ENCODE results near the gene PRDM8. TPM values are rescaled to one million over a fixed set of nuclear protein-coding genes. Genes with fewer than 3 reads are reported as not detected.

PRDM8 gene
- total RNA-seq, 2 donors from 2014 or later, result 26.6 to 58.0 TPM

GRCh38 chr4:80185787-80186548, 11.3 kb upstream of the PRDM8 start:
- WGBS, result 19% methylated on average over 23 of the region's 23 CpGs
- H3K27ac ChIP-seq, result peak overlapping the region in 1 of 2 donors; percentile 80
- no peaks in the 10 kb centered on the region for H3K36me3 ChIP-seq
- H3K9me3 ChIP-seq, result no peaks in the 10 kb centered on the region
- TF ChIP-seq CTCF (IDR thresholded peaks at IDR 0.05) (no peak), POLR2AphosphoS5 (IDR thresholded peaks at IDR 0.05) (no peak), POLR2A (IDR thresholded peaks at IDR 0.05) (no peak)
- peak overlapping the region; percentile 63 for H3K4me3 ChIP-seq
- intact Hi-C loops (cut with DNase I), result loop anchor here (10.0 kb wide), 3 partner anchors 611 to 1231 kb away; no protein-coding TSS in a partner anchor
- no peak for DNase-seq (ENCODE audit: low spot score)
- no peaks in the 10 kb centered on the region for H3K27me3 ChIP-seq (replicated peaks; ENCODE audit: insufficient read depth)
- H3K4me1 ChIP-seq (replicated peaks), result no peaks in the 10 kb centered on the region

- Histone ChIP-seq H3K4me3 (no peak overlapping the region), H3K9me3 (no peaks in the 10 kb centered on the region), H3K27ac (no peak overlapping the region), H3K4me1 (replicated peaks) (no peaks in the 10 kb centered on the region), H3K27me3 (replicated peaks; ENCODE audit: insufficient read depth) (no peaks in the 10 kb centered on the region), H3K36me3 (no peaks in the 10 kb centered on the region)
- TF ChIP-seq CTCF (IDR thresholded peaks at IDR 0.05) (no peak), POLR2AphosphoS5 (IDR thresholded peaks at IDR 0.05) (no peak)
- no peak for DNase-seq (ENCODE audit: low spot score)
- intact Hi-C loops (cut with DNase I), result loop anchor here (10.0 kb wide), 3 partner anchors 612 to 1232 kb away; no protein-coding TSS in a partner anchor
- 65% methylated on average over 5 of the region's 5 CpGs for WGBS
Observed at GRCh38 chr4:80186676-80187075, 10.6 kb upstream of the PRDM8 start.

- intact Hi-C loops (cut with DNase I), result loop anchor here (10.0 kb wide), 3 partner anchors 613 to 1233 kb away; no protein-coding TSS in a partner anchor
- no peaks in the 10 kb centered on the region for H3K9me3 ChIP-seq
- H3K27me3 ChIP-seq (replicated peaks; ENCODE audit: insufficient read depth), result no peaks in the 10 kb centered on the region
- H3K4me3 ChIP-seq, result no peak overlapping the region
- TF ChIP-seq CTCF (IDR thresholded peaks at IDR 0.05) (no peak), POLR2A (IDR thresholded peaks at IDR 0.05) (no peak), POLR2AphosphoS5 (IDR thresholded peaks at IDR 0.05) (no peak)
- H3K4me1 ChIP-seq (replicated peaks), result no peaks in the 10 kb centered on the region
- DNase-seq (ENCODE audit: low spot score), result no peak
- H3K27ac ChIP-seq, result no peak overlapping the region
- no peaks in the 10 kb centered on the region for H3K36me3 ChIP-seq
- 90% methylated on average over 4 of the region's 4 CpGs for WGBS
Observed at GRCh38 chr4:80187677-80188076, 9.6 kb upstream of the PRDM8 start.

DNA sequence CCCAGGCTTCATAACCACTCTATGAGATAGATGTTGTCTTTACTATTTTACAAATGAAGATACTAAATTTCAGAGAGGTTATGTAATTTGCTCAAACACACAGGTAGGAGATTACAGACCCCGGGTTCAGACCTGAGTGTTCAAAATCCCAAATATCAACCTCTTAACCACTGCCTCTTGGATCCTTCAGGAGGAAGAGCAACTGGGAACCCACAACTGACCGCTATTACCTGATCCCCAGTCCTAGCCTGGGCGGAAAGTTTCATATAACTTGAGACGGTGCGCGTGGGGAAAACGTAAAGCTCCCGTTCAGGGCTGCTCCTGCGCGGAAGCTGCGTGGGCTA, 8.9 kb upstream of the PRDM8 start:
- TF ChIP-seq POLR2A (IDR thresholded peaks at IDR 0.05), result no peak
- no peak for TF ChIP-seq CTCF (IDR thresholded peaks at IDR 0.05)
- TF ChIP-seq POLR2AphosphoS5 (IDR thresholded peaks at IDR 0.05), result no peak
- no peak for DNase-seq (ENCODE audit: low spot score)
- no peaks in the 10 kb centered on the region for H3K9me3 ChIP-seq
- no peak overlapping the region for H3K4me3 ChIP-seq
- H3K27ac ChIP-seq, result no peak overlapping the region
- intact Hi-C loops (cut with DNase I), result loop anchor here (10.0 kb wide), 3 partner anchors 614 to 1234 kb away; no protein-coding TSS in a partner anchor
- no peaks in the 10 kb centered on the region for H3K4me1 ChIP-seq (replicated peaks)
- no peaks in the 10 kb centered on the region for H3K36me3 ChIP-seq
- 80% methylated on average over 11 of the region's 11 CpGs for WGBS
- no peaks in the 10 kb centered on the region for H3K27me3 ChIP-seq (replicated peaks; ENCODE audit: insufficient read depth)

Measured in prostate gland (tissue), 2 donors.